Heart left ventricle (tissue), 13 donors: Measurements from ENCODE around the gene MAGEB17.

Source experiments
- POLR2A ChIP-seq, 2 donors: fragments of 450-650 bp; IDR thresholded peaks; one replicate each; pipeline ENCODE4 v1.6.1; 2017; ENCODE audit warnings: antibody characterized with exemption in 2 of 2, mild to moderate bottlenecking in 2 of 2, moderate library complexity in 2 of 2
- TF ChIP-seq, protein P1 (sequence below), 12 donors: fragments of 200-600 bp; sonication (generic) in 4 of 12; IDR thresholded peaks; one replicate each; pipeline versions ENCODE4 v1.5.0 to v1.8.0; 2018 to 2022; ENCODE audit warnings: antibody characterized with exemption in 12 of 12, mild to moderate bottlenecking in 5 of 12
- donor health status: ischemic (EF 13 %, LVEDD 7.1; RV severe dilation, severe dysfunction).
- donor health status: DM: no; HTN: yes; CAD: no.
- donor health status: DM: no; HTN: no; CAD: no.
- donor health status: ischemic (EF 25% LVEDD 6.9; RV normal size, moderate dysfunction).
- donor health status: ischemic (EF 25% LVEDD 5.7; RV mildly dilated, moderate dysfunction).
- donor health status: ischemic (EF 35%, LVEDD 5.7; RV mildly dilated, moderate dysfunction).
- donor health status: nonischemic (EF 11% LVEDD 7.7; RV severe dilation, severe dysfunction).
- donor health status: DM: yes; HTN: yes; CAD: no.
- donor health status: PGD.
- donor health status: ischemic (EF 29% LVEDD 5.4; RV normal size, mild dysfunction).
- donor health status: nonischemic (EF 23%, LVEDD 6.1; RV moderate dilation, normal function).

DNA sequence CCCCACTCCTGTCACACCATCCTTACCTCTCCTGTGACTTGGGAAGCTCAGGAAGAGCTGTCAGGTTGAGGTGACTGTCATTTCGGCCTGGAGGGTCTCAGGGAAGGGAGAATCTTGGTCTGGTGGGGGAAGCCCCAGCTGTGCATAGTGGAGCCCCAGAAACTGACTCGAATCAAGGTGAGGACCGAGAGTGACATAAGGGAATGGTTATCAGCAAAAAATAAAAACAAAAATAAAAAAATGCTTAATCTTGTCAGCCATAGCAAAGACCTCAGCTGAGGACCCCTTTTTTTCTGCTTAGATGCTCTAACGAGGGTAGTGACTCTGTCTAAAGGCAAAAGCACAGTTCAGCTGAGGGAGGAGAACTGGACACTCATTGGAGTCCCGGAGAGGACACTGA is at the start of gene MAGEB17:
- TF ChIP-seq POLR2A (IDR thresholded peaks at IDR 0.05): no peak
- TF ChIP-seq, protein P1, sequence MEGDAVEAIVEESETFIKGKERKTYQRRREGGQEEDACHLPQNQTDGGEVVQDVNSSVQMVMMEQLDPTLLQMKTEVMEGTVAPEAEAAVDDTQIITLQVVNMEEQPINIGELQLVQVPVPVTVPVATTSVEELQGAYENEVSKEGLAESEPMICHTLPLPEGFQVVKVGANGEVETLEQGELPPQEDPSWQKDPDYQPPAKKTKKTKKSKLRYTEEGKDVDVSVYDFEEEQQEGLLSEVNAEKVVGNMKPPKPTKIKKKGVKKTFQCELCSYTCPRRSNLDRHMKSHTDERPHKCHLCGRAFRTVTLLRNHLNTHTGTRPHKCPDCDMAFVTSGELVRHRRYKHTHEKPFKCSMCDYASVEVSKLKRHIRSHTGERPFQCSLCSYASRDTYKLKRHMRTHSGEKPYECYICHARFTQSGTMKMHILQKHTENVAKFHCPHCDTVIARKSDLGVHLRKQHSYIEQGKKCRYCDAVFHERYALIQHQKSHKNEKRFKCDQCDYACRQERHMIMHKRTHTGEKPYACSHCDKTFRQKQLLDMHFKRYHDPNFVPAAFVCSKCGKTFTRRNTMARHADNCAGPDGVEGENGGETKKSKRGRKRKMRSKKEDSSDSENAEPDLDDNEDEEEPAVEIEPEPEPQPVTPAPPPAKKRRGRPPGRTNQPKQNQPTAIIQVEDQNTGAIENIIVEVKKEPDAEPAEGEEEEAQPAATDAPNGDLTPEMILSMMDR (IDR thresholded peaks at IDR 0.05): no peak
